PC-3 (cell line): ENCODE data around the gene ANKRD60. TPM values are rescaled to one million over a fixed set of nuclear protein-coding genes. Genes with fewer than 3 reads are reported as not detected.

Source experiments
- ATAC-seq: fragments of 200-7000 bp; cut with Tn5 transposase; 2 replicates; pipeline ENCODE4 v1.9.1; 2020; ENCODE audit warnings: mild to moderate bottlenecking, moderate library complexity
- BruUV-seq: library from RNA; stranded (reverse); fragments of 400-500 nt; replicated peaks from 2 replicates; lab custom pipeline; 2021; lab: Mats Ljungman, UMichigan
- CTCF ChIA-PET: fragments of 300-600 bp; sonication (Branson Sonifier 250); formaldehyde crosslinking; loops from one replicate; lab custom pipeline; 2022; ENCODE audit warnings: antibody characterized with exemption; lab: Charles Lee
- POLR2A ChIA-PET: fragments of 300-600 bp; sonication (Branson Sonifier 250); formaldehyde crosslinking; loops from one replicate; lab custom pipeline; 2022; ENCODE audit warnings: antibody characterized with exemption; ENCODE audit not compliant: unreplicated experiment; lab: Charles Lee
- DNase-seq: peaks from one replicate; pipeline ENCODE4 v3.0.0-alpha.2; 2015
- H2AFZ ChIP-seq: fragments of 300-600 bp; sonication (generic); 2 replicates; pipeline ENCODE4 v1.6.0; 2016; ENCODE audit warnings: antibody characterized with exemption, low read length
- H3F3A ChIP-seq: fragments of 300-600 bp; sonication (generic); one replicate; pipeline ENCODE4 v1.6.0; 2017; ENCODE audit warnings: antibody characterized with exemption, low read length, control low read depth, mild to moderate bottlenecking; ENCODE audit not compliant: unreplicated experiment
- H3K27ac ChIP-seq: fragments of 300-600 bp; sonication (generic); 2 replicates; pipeline ENCODE4 v1.5.1; 2016; ENCODE audit warnings: mild to moderate bottlenecking, low read length
- H3K27me3 ChIP-seq: fragments of 300-600 bp; sonication (generic); 2 replicates; pipeline ENCODE4 v1.6.1; 2016; ENCODE audit warnings: low read length, mixed read lengths
- H3K36me3 ChIP-seq: fragments of 300-600 bp; sonication (generic); 2 replicates; pipeline ENCODE4 v1.6.1; 2016; ENCODE audit warnings: low read depth, mixed run types, low read length, mixed read lengths
- H3K4me1 ChIP-seq: fragments of 300-600 bp; sonication (generic); 2 replicates; pipeline ENCODE4 v1.5.1; 2016; ENCODE audit warnings: low read length; ENCODE audit not compliant: insufficient read depth
- H3K4me2 ChIP-seq: fragments of 300-600 bp; sonication (generic); 2 replicates; pipeline ENCODE4 v1.6.0; 2016; ENCODE audit warnings: low read length
- H3K4me3 ChIP-seq: fragments of 300-600 bp; sonication (generic); 2 replicates; pipeline ENCODE4 v1.5.1; 2016; ENCODE audit warnings: mild to moderate bottlenecking, low read length, mixed read lengths
- H3K79me2 ChIP-seq: fragments of 300-600 bp; sonication (generic); 2 replicates; pipeline ENCODE4 v1.6.1; 2017; ENCODE audit warnings: low read length, mixed read lengths
- H3K9ac ChIP-seq: fragments of 300-600 bp; sonication (generic); 2 replicates; pipeline ENCODE4 v1.6.0; 2016; ENCODE audit warnings: mild to moderate bottlenecking, low read length
- H3K9me2 ChIP-seq: fragments of 300-600 bp; sonication (generic); replicated peaks from 2 replicates; pipeline ENCODE4 v1.6.1; 2016; ENCODE audit warnings: mixed run types, low read length, mixed read lengths
- H3K9me3 ChIP-seq: fragments of 300-600 bp; sonication (generic); 2 replicates; pipeline ENCODE4 v1.6.1; 2016; ENCODE audit warnings: low read length, mixed read lengths
- H4K20me1 ChIP-seq: fragments of 300-600 bp; sonication (generic); 2 replicates; pipeline ENCODE4 v1.6.1; 2016; ENCODE audit warnings: low read length, mixed read lengths
- CTCF ChIP-seq: fragments of 300-600 bp; sonication (generic); conservative IDR thresholded peaks from 2 replicates; pipeline ENCODE4 v1.5.1; 2017; ENCODE audit warnings: antibody characterized with exemption, low read depth, mild to moderate bottlenecking, low read length
- EZH2 ChIP-seq: fragments of 300-600 bp; sonication (generic); IDR thresholded peaks from one replicate; pipeline ENCODE4 v1.6.1; 2017; ENCODE audit warnings: antibody characterized with exemption, mild to moderate bottlenecking, low read length; ENCODE audit not compliant: unreplicated experiment
- EZH2phosphoT487 ChIP-seq: fragments of 300-600 bp; sonication (generic); IDR thresholded peaks from 2 replicates; pipeline ENCODE4 v1.6.1; 2018; ENCODE audit warnings: mild to moderate bottlenecking, antibody characterized with exemption, low read length, borderline replicate concordance
- intact Hi-C: fragments of 100-400 bp; cut with micrococcal nuclease; formaldehyde crosslinking; loops from 2 replicates; pipeline ENCODE4 v1.9.0; 2023
- total RNA-seq: library from RNA; depleted of rRNA; stranded (reverse); fragments of >200 nt; gene quantifications from 2 replicates; pipeline ENCODE4 v1.2.3, GENCODE V29; 2014

The ANKRD60 gene
- total RNA-seq, 1 experiment from 2014 or later = not detected

- CTCF ChIA-PET = no interaction called here
- POLR2A ChIA-PET = no interaction called here
- Histone ChIP-seq H3K9ac (no peak overlapping the region), H3K36me3 (no peaks in the 10 kb centered on the region), H3F3A (no peaks in the 10 kb centered on the region), H3K27ac (no peak overlapping the region), H3K9me2 (no peaks in the 10 kb centered on the region), H3K9me3 (no peaks in the 10 kb centered on the region), H3K4me3 (no peak overlapping the region), H4K20me1 (no peaks in the 10 kb centered on the region), H3K4me2 (no peak overlapping the region), H3K4me1 (peaks cover 10% of the 10 kb centered on the region), H3K79me2 (no peaks in the 10 kb centered on the region), H2AFZ (no peak overlapping the region), H3K27me3 (no peaks in the 10 kb centered on the region)
- TF ChIP-seq CTCF (no peak), EZH2phosphoT487 (no peak), EZH2 (no peak)
- intact Hi-C loops = no loop called here
- no peak for ATAC-seq
- DNase-seq = no peak
- no TSS peak for BruUV-seq
Observed at GRCh38 chr20:58214310-58214709, 14.1 kb downstream of the ANKRD60 start.

- no peak overlapping the region for H3K27ac ChIP-seq
- H3K27me3 ChIP-seq = no peaks in the 10 kb centered on the region
- no TSS peak for BruUV-seq
- no peak overlapping the region for H3K4me2 ChIP-seq
- ATAC-seq = no peak
- ChIA-PET CTCF (interaction anchor here (0.6 kb wide), 1 partner anchor 22 kb away, joined by 3 read pairs; no protein-coding TSS in a partner anchor), POLR2A (no interaction called here)
- no peak overlapping the region for H2AFZ ChIP-seq
- H3K79me2 ChIP-seq = no peaks in the 10 kb centered on the region
- H3K4me1 ChIP-seq = peaks cover 7% of the 10 kb centered on the region; the same call in 1 of the 2 replicates
- no peaks in the 10 kb centered on the region for H4K20me1 ChIP-seq
- H3K9me2 ChIP-seq = no peaks in the 10 kb centered on the region
- H3F3A ChIP-seq = no peaks in the 10 kb centered on the region
- no peaks in the 10 kb centered on the region for H3K9me3 ChIP-seq
- intact Hi-C loops = no loop called here
- TF ChIP-seq EZH2 (no peak), EZH2phosphoT487 (no peak), CTCF (no peak)
- H3K36me3 ChIP-seq = no peaks in the 10 kb centered on the region
- no peak overlapping the region for H3K4me3 ChIP-seq
- H3K9ac ChIP-seq = no peak overlapping the region
- DNase-seq = no peak
Observed at GRCh38 chr20:58213716-58214115, 14.7 kb downstream of the ANKRD60 start.

GRCh38 chr20:58213121-58213520 is 15.3 kb downstream of the ANKRD60 start:
- Histone ChIP-seq H3K27me3 (no peaks in the 10 kb centered on the region), H3K9me2 (no peaks in the 10 kb centered on the region), H3K4me1 (peaks cover 6% of the 10 kb centered on the region; the same call in 1 of the 2 replicates), H3F3A (no peaks in the 10 kb centered on the region), H4K20me1 (no peaks in the 10 kb centered on the region), H3K79me2 (no peaks in the 10 kb centered on the region), H3K4me2 (0 out of 2 replicates have a peak overlapping the region, but pooled peaks have one; percentile 6), H3K9ac (no peak overlapping the region), H2AFZ (no peak overlapping the region), H3K36me3 (no peaks in the 10 kb centered on the region), H3K9me3 (no peaks in the 10 kb centered on the region), H3K27ac (no peak overlapping the region), H3K4me3 (no peak overlapping the region)
- DNase-seq (peak; percentile 34), ATAC-seq (peak; percentile 35; the same call in 1 of the 2 replicates)
- no TSS peak for BruUV-seq
- CTCF ChIA-PET = interaction anchor here (0.6 to 0.8 kb wide), 2 partner anchors 23 to 590 kb away, joined by 3 read pairs; no protein-coding TSS in a partner anchor
- TF ChIP-seq EZH2phosphoT487 (no peak), EZH2 (no peak), CTCF (peak; percentile 51)
- POLR2A ChIA-PET = no interaction called here
- intact Hi-C loops = no loop called here
